Measurements from ENCODE around the gene SORBS2.

Gene SORBS2

DNA sequence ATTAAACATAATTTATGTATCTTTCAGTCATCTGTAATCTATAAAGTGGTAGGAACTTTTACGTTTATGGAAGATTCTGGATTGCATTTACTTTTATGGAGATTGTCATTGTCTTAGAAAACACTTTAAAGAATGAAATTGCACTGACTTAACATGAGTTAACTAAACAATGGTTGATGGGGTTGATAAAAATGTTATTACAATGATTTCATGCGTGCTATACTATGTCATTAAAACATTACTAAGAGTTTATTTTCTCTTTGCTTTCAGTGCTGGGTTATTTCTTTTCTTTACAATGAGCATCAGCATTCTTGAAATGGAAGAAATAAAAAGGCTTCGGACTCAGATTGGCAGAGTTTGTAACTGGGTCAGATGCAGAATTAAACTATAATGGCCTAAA, 209.6 kb downstream of the SORBS2 start:
- Histone ChIP-seq H3K4me1 (ENCODE audit: control insufficient read depth, insufficient read depth, low read length) (0 out of 2 replicates have a peak, but pooled peaks cover 2% of the 10 kb centered on the region), H3K9me3 (ENCODE audit: control insufficient read depth, insufficient read depth, low read length) (no peaks in the 10 kb centered on the region), H3K36me3 (ENCODE audit: control insufficient read depth, insufficient read depth, low read length) (no peaks in the 10 kb centered on the region), H3K4me3 (ENCODE audit: low read depth, low read length) (no peak overlapping the region), H3K27me3 (ENCODE audit: control insufficient read depth, insufficient read depth, low read length) (no peaks in the 10 kb centered on the region), H3K27ac (ENCODE audit: low read depth, low read length) (no peak overlapping the region), H3K9ac (ENCODE audit: low read depth, low read length) (no peak overlapping the region)

- Histone ChIP-seq H3K9me3 (ENCODE audit: control insufficient read depth, insufficient read depth, low read length) (no peaks in the 10 kb centered on the region), H3K4me3 (ENCODE audit: low read depth, low read length) (no peak overlapping the region), H3K4me1 (ENCODE audit: control insufficient read depth, insufficient read depth, low read length) (0 out of 2 replicates have a peak, but pooled peaks cover 2% of the 10 kb centered on the region), H3K9ac (ENCODE audit: low read depth, low read length) (no peak overlapping the region), H3K27ac (ENCODE audit: low read depth, low read length) (no peak overlapping the region), H3K27me3 (ENCODE audit: control insufficient read depth, insufficient read depth, low read length) (no peaks in the 10 kb centered on the region), H3K36me3 (ENCODE audit: control insufficient read depth, insufficient read depth, low read length) (no peaks in the 10 kb centered on the region)
Observed at GRCh38 chr4:185600801-185601434, 211.1 kb downstream of the SORBS2 start.

- H3K4me1 ChIP-seq (ENCODE audit: control insufficient read depth, insufficient read depth, low read length): 0 out of 2 replicates have a peak, but pooled peaks cover 2% of the 10 kb centered on the region
- H3K9me3 ChIP-seq (ENCODE audit: control insufficient read depth, insufficient read depth, low read length): no peaks in the 10 kb centered on the region
- H3K27me3 ChIP-seq (ENCODE audit: control insufficient read depth, insufficient read depth, low read length): no peaks in the 10 kb centered on the region
- H3K9ac ChIP-seq (ENCODE audit: low read depth, low read length): no peak overlapping the region
- no peak overlapping the region for H3K4me3 ChIP-seq (ENCODE audit: low read depth, low read length)
- no peak overlapping the region for H3K27ac ChIP-seq (ENCODE audit: low read depth, low read length)
- H3K36me3 ChIP-seq (ENCODE audit: control insufficient read depth, insufficient read depth, low read length): no peaks in the 10 kb centered on the region
Observed at GRCh38 chr4:185599553-185600243, 212.3 kb downstream of the SORBS2 start.

- Histone ChIP-seq H3K27me3 (ENCODE audit: control insufficient read depth, insufficient read depth, low read length) (no peaks in the 10 kb centered on the region), H3K9me3 (ENCODE audit: control insufficient read depth, insufficient read depth, low read length) (no peaks in the 10 kb centered on the region), H3K27ac (ENCODE audit: low read depth, low read length) (no peak overlapping the region), H3K9ac (ENCODE audit: low read depth, low read length) (no peak overlapping the region), H3K4me3 (ENCODE audit: low read depth, low read length) (no peak overlapping the region), H3K36me3 (ENCODE audit: control insufficient read depth, insufficient read depth, low read length) (no peaks in the 10 kb centered on the region), H3K4me1 (ENCODE audit: control insufficient read depth, insufficient read depth, low read length) (0 out of 2 replicates have a peak, but pooled peaks cover 2% of the 10 kb centered on the region)
Observed at GRCh38 chr4:185598846-185599552, 213.0 kb downstream of the SORBS2 start.

DNA sequence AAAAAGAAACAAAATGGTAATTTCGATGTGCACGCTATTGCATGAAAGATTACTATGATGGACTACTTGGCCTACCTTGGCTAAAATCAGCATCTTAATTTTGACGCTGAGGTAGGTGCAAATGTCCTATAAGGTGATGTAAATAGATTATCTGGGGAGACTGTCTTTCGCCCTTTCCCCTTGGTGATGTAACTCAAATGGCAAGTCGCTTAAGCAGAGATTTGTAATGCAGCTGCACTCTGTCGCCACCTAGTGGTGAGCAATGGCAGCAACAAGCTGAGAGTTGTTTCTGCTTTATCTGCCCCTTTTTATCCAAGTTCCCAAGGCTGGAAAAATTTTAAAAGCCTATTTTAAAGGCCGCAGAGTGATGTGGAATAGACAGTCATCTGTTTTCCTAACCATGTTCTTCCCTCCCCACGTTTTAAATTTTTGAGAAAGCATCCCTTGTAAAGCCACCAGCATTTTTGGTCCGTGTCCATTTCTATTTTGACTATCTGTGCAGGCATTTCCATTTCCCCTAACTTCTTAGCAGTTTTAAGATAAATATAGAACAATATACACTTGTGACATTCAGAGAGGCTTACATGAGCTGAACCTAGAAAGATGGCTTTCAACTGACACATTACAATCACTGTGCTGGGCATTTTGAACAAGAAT, 214.3 kb downstream of the SORBS2 start:
- H3K36me3 ChIP-seq (ENCODE audit: control insufficient read depth, insufficient read depth, low read length): no peaks in the 10 kb centered on the region
- no peak overlapping the region for H3K27ac ChIP-seq (ENCODE audit: low read depth, low read length)
- no peak overlapping the region for H3K9ac ChIP-seq (ENCODE audit: low read depth, low read length)
- no peak overlapping the region for H3K4me3 ChIP-seq (ENCODE audit: low read depth, low read length)
- no peaks in the 10 kb centered on the region for H3K27me3 ChIP-seq (ENCODE audit: control insufficient read depth, insufficient read depth, low read length)
- H3K9me3 ChIP-seq (ENCODE audit: control insufficient read depth, insufficient read depth, low read length): no peaks in the 10 kb centered on the region
- peaks cover 7% of the 10 kb centered on the region; the same call in 1 of the 2 replicates for H3K4me1 ChIP-seq (ENCODE audit: control insufficient read depth, insufficient read depth, low read length)

DNA sequence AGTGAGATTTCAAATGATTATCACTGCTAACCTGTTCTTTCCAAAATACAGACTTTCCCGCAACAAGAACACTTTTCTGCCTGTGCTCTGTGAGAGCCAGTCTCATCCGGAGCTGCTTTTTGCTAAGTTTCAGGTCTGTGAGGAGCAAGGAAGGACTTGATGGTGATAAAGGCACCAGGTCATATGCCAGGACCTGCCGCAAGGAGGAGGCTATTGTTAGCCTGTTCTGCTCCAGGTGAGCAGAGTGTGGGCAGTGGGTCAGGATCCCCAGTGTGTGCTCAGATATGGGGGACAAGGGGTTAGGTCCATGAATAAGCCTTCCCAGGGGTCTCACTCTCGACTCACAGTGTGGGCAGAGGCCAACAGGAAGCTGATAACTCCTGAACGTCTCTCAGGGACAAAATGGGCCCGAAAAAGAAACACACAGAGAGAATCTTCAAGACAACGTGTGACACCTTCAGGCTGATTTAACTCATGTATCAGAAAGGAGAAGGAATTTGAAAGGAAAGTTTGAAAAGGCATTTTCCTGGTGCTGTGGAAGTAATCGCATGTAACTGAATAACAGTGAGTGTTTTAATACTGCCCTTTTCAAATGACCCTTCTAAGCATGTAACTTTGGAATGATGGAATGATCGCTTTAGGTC, 219.0 kb downstream of the SORBS2 start:
- no peak overlapping the region for H3K4me3 ChIP-seq (ENCODE audit: low read depth, low read length)
- peaks cover 13% of the 10 kb centered on the region for H3K4me1 ChIP-seq (ENCODE audit: control insufficient read depth, insufficient read depth, low read length)
- H3K27ac ChIP-seq (ENCODE audit: low read depth, low read length): no peak overlapping the region

DNA sequence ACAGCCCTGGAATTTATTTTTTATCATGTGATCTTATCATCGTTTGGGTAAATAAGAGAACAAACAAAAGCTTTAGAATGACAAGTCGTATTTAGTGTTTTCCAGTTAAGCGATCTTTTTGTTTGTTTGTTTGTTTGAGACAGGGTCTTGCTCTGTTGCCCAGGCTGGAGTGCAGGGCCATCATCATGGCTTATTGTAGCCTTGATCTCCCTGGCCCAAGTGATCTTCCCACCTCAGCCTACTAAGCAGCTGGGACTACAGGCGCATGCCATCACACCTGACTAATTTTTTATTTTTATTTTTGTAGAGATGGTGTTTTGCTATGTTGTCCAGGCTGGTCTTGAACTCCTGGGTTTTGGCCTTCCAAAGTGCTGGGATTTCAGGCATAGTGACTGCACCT, 219.6 kb downstream of the SORBS2 start:
- Histone ChIP-seq H3K27ac (ENCODE audit: low read depth, low read length) (no peak overlapping the region), H3K9me3 (ENCODE audit: control insufficient read depth, insufficient read depth, low read length) (no peaks in the 10 kb centered on the region), H3K27me3 (ENCODE audit: control insufficient read depth, insufficient read depth, low read length) (peaks cover 12% of the 10 kb centered on the region), H3K9ac (ENCODE audit: low read depth, low read length) (no peak overlapping the region), H3K4me3 (ENCODE audit: low read depth, low read length) (no peak overlapping the region), H3K36me3 (ENCODE audit: control insufficient read depth, insufficient read depth, low read length) (no peaks in the 10 kb centered on the region), H3K4me1 (ENCODE audit: control insufficient read depth, insufficient read depth, low read length) (peaks cover 18% of the 10 kb centered on the region)

More for the DNA sequence above, 219.0 kb downstream of the SORBS2 start:
- Histone ChIP-seq H3K9me3 (ENCODE audit: control insufficient read depth, insufficient read depth, low read length) (no peaks in the 10 kb centered on the region), H3K27me3 (ENCODE audit: control insufficient read depth, insufficient read depth, low read length) (peaks cover 7% of the 10 kb centered on the region), H3K36me3 (ENCODE audit: control insufficient read depth, insufficient read depth, low read length) (no peaks in the 10 kb centered on the region), H3K9ac (ENCODE audit: low read depth, low read length) (no peak overlapping the region)

- Histone ChIP-seq H3K27ac (ENCODE audit: low read depth, low read length) (no peak overlapping the region), H3K9ac (ENCODE audit: low read depth, low read length) (no peak overlapping the region), H3K4me3 (ENCODE audit: low read depth, low read length) (no peak overlapping the region), H3K36me3 (ENCODE audit: control insufficient read depth, insufficient read depth, low read length) (no peaks in the 10 kb centered on the region), H3K9me3 (ENCODE audit: control insufficient read depth, insufficient read depth, low read length) (no peaks in the 10 kb centered on the region), H3K4me1 (ENCODE audit: control insufficient read depth, insufficient read depth, low read length) (peaks cover 25% of the 10 kb centered on the region), H3K27me3 (ENCODE audit: control insufficient read depth, insufficient read depth, low read length) (peaks cover 12% of the 10 kb centered on the region)
Observed at GRCh38 chr4:185591679-185592141, 220.3 kb downstream of the SORBS2 start.

- Histone ChIP-seq H3K27me3 (ENCODE audit: control insufficient read depth, insufficient read depth, low read length) (peaks cover 12% of the 10 kb centered on the region), H3K27ac (ENCODE audit: low read depth, low read length) (no peak overlapping the region), H3K4me3 (ENCODE audit: low read depth, low read length) (no peak overlapping the region)
Observed at GRCh38 chr4:185590982-185591381, 221.0 kb downstream of the SORBS2 start.

GRCh38 chr4:185589067-185589836, 222.7 kb downstream of the SORBS2 start:
- H3K36me3 ChIP-seq (ENCODE audit: control insufficient read depth, insufficient read depth, low read length): no peaks in the 10 kb centered on the region
- H3K27ac ChIP-seq (ENCODE audit: low read depth, low read length): no peak overlapping the region
- no peak overlapping the region for H3K9ac ChIP-seq (ENCODE audit: low read depth, low read length)
- H3K27me3 ChIP-seq (ENCODE audit: control insufficient read depth, insufficient read depth, low read length): peaks cover 16% of the 10 kb centered on the region
- peaks cover 40% of the 10 kb centered on the region for H3K4me1 ChIP-seq (ENCODE audit: control insufficient read depth, insufficient read depth, low read length)
- H3K9me3 ChIP-seq (ENCODE audit: control insufficient read depth, insufficient read depth, low read length): no peaks in the 10 kb centered on the region
- no peak overlapping the region for H3K4me3 ChIP-seq (ENCODE audit: low read depth, low read length)

More at GRCh38 chr4:185590982-185591381, 221.0 kb downstream of the SORBS2 start:
- no peaks in the 10 kb centered on the region for H3K36me3 ChIP-seq (ENCODE audit: control insufficient read depth, insufficient read depth, low read length)
- H3K4me1 ChIP-seq (ENCODE audit: control insufficient read depth, insufficient read depth, low read length): peaks cover 32% of the 10 kb centered on the region
- no peak overlapping the region for H3K9ac ChIP-seq (ENCODE audit: low read depth, low read length)
- H3K9me3 ChIP-seq (ENCODE audit: control insufficient read depth, insufficient read depth, low read length): no peaks in the 10 kb centered on the region

All from HUES48 (cell line).